Cortex of kidney (tissue), 1 donor: ENCODE measurements around the gene CAMK2D.

ENCODE experiments used
- DNase-seq: peaks from one replicate; lab custom pipeline; 2025; lab: John Stamatoyannopoulos, UW

Gene CAMK2D

GRCh38 chr4:113471146-113471860, 290.2 kb downstream of the CAMK2D start:
- DNase-seq, result no peak

DNA sequence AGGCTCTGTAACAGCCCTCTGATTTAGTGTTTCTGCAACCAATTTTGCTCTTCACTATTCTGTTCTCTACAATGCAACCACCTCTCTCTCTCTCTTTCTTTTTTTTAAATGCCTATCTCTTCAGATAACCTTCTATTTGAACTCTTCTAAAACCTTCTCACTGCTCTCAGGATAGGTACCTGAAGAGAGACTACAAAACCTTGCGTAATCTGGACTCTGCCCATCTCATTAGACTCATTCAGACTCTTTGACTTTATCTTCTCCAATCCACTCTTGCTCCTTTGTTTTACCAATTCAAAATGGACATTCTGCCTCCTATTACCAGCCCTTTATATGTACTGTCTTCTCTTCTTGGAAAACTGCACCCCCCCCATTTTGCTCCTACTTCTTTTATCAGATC, 291.6 kb downstream of the CAMK2D start:
- no peak for DNase-seq

- DNase-seq, result no peak
Measured at GRCh38 chr4:113469023-113469390, 292.5 kb downstream of the CAMK2D start.

GRCh38 chr4:113468165-113469022, 293.1 kb downstream of the CAMK2D start:
- no peak for DNase-seq

DNA sequence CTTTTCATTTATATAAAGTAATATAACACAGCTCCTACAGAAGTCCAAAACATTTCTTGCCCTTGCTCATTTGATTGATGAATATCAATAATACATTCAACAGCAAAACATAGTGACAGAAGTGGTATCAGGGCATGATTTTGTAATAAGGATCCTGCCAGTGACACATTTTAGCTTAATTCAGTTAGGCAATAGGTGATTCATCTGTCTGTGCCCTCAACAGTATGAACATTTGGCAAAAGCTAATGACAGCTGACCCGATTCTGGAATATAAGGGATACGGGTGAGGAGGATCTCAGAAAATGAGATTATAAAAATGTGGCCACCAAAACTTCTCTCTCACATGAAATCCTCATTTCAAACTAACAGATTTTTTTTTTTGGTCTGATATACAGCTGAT, 294.0 kb downstream of the CAMK2D start:
- no peak for DNase-seq

DNA sequence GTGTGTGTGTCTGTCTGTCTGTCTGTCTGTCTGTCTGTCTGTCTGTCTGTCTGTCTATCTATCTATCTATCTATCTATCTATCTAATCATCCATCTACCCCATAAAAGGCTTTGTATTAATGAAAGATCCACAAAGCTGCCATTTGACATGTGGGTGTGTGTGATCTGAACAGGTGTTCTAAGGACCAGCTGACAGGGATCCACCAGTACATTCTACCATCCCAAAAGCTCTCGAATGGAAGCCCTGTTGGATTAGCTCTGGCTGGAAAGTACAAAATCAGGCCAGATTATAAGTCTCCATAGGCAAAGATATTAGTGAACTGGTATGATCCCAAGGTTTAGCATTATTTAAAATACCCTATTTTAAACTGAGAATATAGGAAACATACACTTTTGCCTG, 299.3 kb downstream of the CAMK2D start:
- no peak for DNase-seq

DNA sequence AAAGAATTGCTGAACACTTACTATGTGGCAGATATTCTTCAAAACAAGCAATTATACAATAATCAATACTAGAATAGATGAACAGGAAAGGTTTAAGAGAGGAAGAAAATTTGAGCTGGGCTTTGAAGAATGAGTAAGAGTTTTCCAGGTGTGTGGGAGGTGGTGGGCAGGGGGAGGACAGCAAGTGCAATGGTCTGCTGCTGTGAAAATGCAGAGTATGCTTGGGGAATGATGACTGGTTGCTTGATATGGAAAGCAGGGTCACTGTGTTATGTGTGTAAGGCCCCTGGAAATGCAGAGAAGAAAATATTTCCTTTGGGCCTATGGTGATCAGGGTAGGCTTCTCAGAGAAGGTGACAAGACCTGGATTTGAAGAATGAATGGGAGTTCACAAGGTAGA, 300.3 kb downstream of the CAMK2D start:
- DNase-seq, result no peak

DNA sequence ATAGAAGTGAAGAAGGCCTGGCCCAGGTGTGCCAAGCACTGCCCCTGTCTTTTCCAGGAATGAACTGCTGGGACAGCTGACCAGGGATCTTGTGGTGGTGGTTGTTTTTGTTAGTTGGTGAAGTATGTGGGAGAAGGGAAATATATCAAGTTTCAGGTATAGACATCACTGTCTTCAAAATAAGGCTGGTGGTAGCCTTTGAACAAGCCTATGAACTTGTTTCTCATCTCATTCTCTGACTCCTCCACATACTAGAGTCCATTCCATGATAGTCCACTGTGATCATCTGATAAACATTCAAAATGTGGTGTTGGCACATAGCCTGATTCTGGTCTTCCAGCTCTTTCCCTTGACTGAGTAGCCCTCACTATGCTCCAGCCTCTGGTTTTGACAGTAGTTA, 303.7 kb downstream of the CAMK2D start:
- DNase-seq, result no peak

DNA sequence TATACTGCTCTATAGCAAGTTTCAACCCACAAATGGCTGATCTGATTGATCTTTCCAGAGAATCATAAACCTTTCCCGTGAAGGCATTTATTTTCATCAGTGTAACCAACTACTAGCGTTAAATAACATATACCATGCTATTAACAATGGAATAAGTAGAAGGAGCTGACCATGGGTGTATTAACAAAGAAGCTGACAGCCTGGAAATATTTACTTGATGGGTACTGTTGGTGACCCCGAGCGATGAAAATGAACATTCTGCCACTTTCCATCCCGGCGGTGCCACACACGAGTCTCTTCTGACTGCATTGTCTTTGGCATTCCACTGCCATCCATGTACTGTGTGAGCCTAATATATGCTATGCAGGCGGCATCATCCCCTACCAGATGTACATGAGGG, 304.4 kb downstream of the CAMK2D start:
- no peak for DNase-seq

DNA sequence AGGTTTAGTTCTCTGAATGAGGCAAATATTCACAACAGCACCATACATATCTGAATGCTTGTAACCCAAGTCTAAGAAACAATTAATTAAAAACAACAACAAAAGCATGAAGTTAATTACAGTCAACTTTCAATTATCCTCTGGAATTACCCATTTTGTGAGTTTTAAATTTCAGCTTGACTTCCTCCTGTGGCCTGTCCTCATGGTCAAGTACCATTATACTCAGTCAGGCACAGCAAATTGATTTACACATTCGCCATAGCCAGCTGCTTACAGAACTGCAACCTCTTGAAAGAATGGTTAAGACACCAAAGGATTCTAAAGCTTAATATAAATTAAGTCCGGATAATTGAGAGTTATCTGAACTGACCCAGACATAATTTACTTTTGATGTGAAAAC, 306.5 kb downstream of the CAMK2D start:
- no peak for DNase-seq

DNA sequence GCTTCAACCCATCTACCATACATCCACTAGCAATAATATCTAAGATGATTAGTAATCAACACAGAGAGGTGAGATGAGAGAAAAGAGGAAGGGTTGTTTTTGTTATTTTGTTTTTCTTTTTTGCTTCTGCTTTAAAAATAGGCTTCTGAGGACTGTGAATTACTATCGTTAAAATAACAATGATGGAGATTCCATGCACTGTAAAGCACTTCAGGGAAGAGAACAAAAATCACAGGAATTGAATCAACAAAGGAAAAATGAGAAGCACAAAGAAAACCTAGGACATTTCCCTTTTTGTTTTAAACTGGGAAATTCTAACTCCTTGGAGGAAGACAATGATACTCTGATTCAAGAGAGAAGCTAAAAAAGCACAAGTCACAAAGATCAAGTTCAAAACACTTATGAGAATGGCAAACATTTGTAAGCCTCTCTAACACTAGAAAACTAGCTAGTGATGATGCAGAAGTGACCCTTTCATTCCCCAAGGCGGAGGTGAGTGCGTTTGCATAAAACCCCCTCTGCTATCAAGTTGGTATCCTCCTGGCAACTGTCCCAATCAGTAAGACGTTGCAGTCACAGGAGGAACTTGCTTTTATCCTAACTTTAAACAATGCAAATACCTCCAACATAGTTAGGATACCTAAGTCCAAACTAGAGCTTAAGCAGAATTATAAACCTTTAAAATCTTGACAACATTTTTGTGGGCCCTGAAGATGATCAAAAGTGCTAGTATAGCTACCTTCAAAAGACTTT, 308.5 kb downstream of the CAMK2D start:
- no peak for DNase-seq

- no peak for DNase-seq
Measured at GRCh38 chr4:113452152-113452551, 309.4 kb downstream of the CAMK2D start.

- no peak for DNase-seq
Measured at GRCh38 chr4:113450295-113451080, 311.1 kb downstream of the CAMK2D start.

- DNase-seq, result no peak
Measured at GRCh38 chr4:113449410-113449974, 312.0 kb downstream of the CAMK2D start.

GRCh38 chr4:113447769-113448168, 313.8 kb downstream of the CAMK2D start:
- DNase-seq, result no peak

GRCh38 chr4:113447061-113447460, 314.5 kb downstream of the CAMK2D start:
- no peak for DNase-seq

- no peak for DNase-seq
Measured at GRCh38 chr4:113446019-113446418, 315.5 kb downstream of the CAMK2D start.

GRCh38 chr4:113445286-113445685, 316.3 kb downstream of the CAMK2D start:
- no peak for DNase-seq

DNA sequence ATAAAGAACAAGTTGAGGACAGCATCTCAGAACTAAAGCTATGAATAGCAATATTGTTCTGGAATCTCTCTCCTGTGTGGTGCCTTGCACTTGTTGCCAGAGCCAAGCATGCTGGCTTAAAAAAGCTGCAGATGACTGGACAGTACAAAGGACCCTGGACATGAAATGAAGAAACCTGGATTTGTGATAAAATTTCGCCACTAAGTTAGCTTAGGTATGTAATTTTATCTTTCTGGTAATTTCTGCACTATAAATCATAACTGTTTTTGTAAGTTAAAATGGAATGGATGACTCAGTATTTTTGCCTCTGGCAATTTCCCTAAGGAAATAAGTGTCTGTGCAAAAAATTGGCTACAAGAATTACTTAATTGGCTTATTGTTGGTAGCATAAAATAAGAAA, 317.2 kb downstream of the CAMK2D start:
- DNase-seq, result no peak

GRCh38 chr4:113442826-113443225, 318.7 kb downstream of the CAMK2D start:
- DNase-seq, result no peak

GRCh38 chr4:113440371-113440770, 321.2 kb downstream of the CAMK2D start:
- no peak for DNase-seq

GRCh38 chr4:113438596-113438995, 322.9 kb downstream of the CAMK2D start:
- no peak for DNase-seq
